HepG2 (cell line): ENCODE data around the gene TMEM79. TPM values are rescaled to one million over a fixed set of nuclear protein-coding genes. Genes with fewer than 3 reads are reported as not detected.

Experiments used
- ATAC-seq: fragments of 200-7000 bp; cut with Tn5 transposase; 3 replicates; pipeline ENCODE4 v1.9.1; 2020; ENCODE audit warnings: mild to moderate bottlenecking, moderate library complexity
- BruUV-seq: library from RNA; stranded (reverse); fragments of 400-500 nt; replicated peaks from 2 replicates; lab custom pipeline; 2021; lab: Mats Ljungman, UMichigan
- CTCF ChIA-PET: fragments of 300-600 bp; formaldehyde crosslinking; extraction: SDS; loops from one replicate; lab custom pipeline; 2021; ENCODE audit warnings: low total read pairs, inconsistent platforms, low intra/inter-chr PET ratio; lab: Yijun Ruan, JAX
- POLR2A ChIA-PET: fragments of 350-600 bp; sonication (Branson Sonifier 250); formaldehyde crosslinking; loops from one replicate; lab custom pipeline; 2020; ENCODE audit warnings: antibody characterized with exemption, inconsistent platforms; lab: Yijun Ruan, JAX
- DNase-seq: peaks from one replicate; pipeline ENCODE4 v3.0.0-alpha.2; 2015; ENCODE audit warnings: low spot score
- FAIRE-seq: peaks from 3 replicates; lab custom pipeline; 2011; peaks lifted over from hg19 to GRCh38; lab: Jason Lieb, UNC
- H2AFZ ChIP-seq: one replicate; pipeline ENCODE4 v1.6.1; 2011; ENCODE audit warnings: low read length, inconsistent platforms
- H3K27ac ChIP-seq: fragments of 300-600 bp; 3 replicates; pipeline ENCODE4 v1.8.0; 2011; ENCODE audit warnings: mixed run types, mild to moderate bottlenecking, mixed read lengths, low read length, inconsistent platforms; ENCODE audit not compliant: insufficient read depth; ENCODE audit errors: extremely low read length
- H3K27me3 ChIP-seq, 2 experiments: fragments of 200-600 bp in 1 of 2; 2 replicates in 1 of 2; 3 replicates in 1 of 2; pipeline versions ENCODE4 v1.6.0 to v1.8.0; 2011; ENCODE audit warnings: low read length in 2 of 2, mild to moderate bottlenecking in 2 of 2, moderate library complexity in 2 of 2, inconsistent platforms in 1 of 2; ENCODE audit not compliant: insufficient read depth in 2 of 2, control insufficient read depth in 1 of 2
- H3K36me3 ChIP-seq, 2 experiments: fragments of 200-600 bp in 1 of 2; replicated peaks in 1 of 2; 2 replicates in 1 of 2; 3 replicates in 1 of 2; pipeline versions ENCODE4 v1.5.1 to v1.8.0; 2011; ENCODE audit warnings: low read length in 2 of 2, inconsistent platforms in 1 of 2; ENCODE audit not compliant: insufficient read depth in 2 of 2, control insufficient read depth in 1 of 2
- H3K4me1 ChIP-seq: 2 replicates; pipeline ENCODE4 v1.5.1; 2012; ENCODE audit warnings: low read length, inconsistent platforms; ENCODE audit not compliant: insufficient read depth
- H3K4me2 ChIP-seq: 2 replicates; pipeline ENCODE4 v1.6.0; 2011; ENCODE audit warnings: low read depth, low read length, inconsistent platforms
- H3K4me3 ChIP-seq, 3 experiments: fragments of 200-600 bp in 1 of 3; sonication (generic), shearing (Covaris generic) in 1 of 3; replicated peaks in 1 of 3; 2 replicates each; pipeline ENCODE4 v1.5.1; 2011 to 2016; ENCODE audit warnings: low read length in 3 of 3, inconsistent platforms in 2 of 3, low read depth in 2 of 3, mild to moderate bottlenecking in 2 of 3, control low read depth in 1 of 3, mixed read lengths in 1 of 3; ENCODE audit not compliant: insufficient read depth in 1 of 3
- H3K79me2 ChIP-seq: one replicate; pipeline ENCODE4 v1.6.1; 2011; ENCODE audit warnings: low read length, inconsistent platforms; ENCODE audit not compliant: insufficient read depth
- H3K9ac ChIP-seq: 2 replicates; pipeline ENCODE4 v1.6.0; 2011; ENCODE audit warnings: mild to moderate bottlenecking, low read depth, low read length, inconsistent platforms; ENCODE audit not compliant: insufficient read depth
- H3K9me3 ChIP-seq: 2 replicates; pipeline ENCODE4 v1.5.1; 2012; ENCODE audit warnings: mild to moderate bottlenecking, low read length
- H4K20me1 ChIP-seq: 2 replicates; pipeline ENCODE4 v1.6.0; 2011; ENCODE audit warnings: inconsistent platforms, mild to moderate bottlenecking, low read length, moderate library complexity; ENCODE audit not compliant: insufficient read depth
- DRAP1 ChIP-seq: IDR thresholded peaks from 2 replicates; pipeline ENCODE4 v1.6.1; 2016; ENCODE audit warnings: missing genetic modification reagents, missing compliant biosample characterization
- ELF4 ChIP-seq: sonication (generic); formaldehyde crosslinking; IDR thresholded peaks from 2 replicates; pipeline ENCODE4 v1.5.0; 2020; ENCODE audit warnings: missing genetic modification reagents, mild to moderate bottlenecking, moderate library complexity, borderline replicate concordance
- ETS1 ChIP-seq: sonication (generic); formaldehyde crosslinking; IDR thresholded peaks from 2 replicates; pipeline ENCODE4 v1.4.0; 2020; ENCODE audit warnings: missing genetic modification reagents
- MAZ ChIP-seq, 2 experiments: sonication (generic) in 1 of 2; formaldehyde crosslinking in 1 of 2; IDR thresholded peaks; 2 replicates each; pipeline versions ENCODE4 v1.5.0 to v1.6.1; 2012 to 2020; ENCODE audit warnings: low read depth in 2 of 2, mild to moderate bottlenecking in 2 of 2, borderline replicate concordance in 1 of 2, improper control_type of control experiment in 1 of 2, low read length in 1 of 2, missing genetic modification reagents in 1 of 2, moderate library complexity in 1 of 2
- MTF2 ChIP-seq: sonication (generic); formaldehyde crosslinking; IDR thresholded peaks from 2 replicates; pipeline ENCODE4 v1.5.0; 2020; ENCODE audit warnings: missing genetic modification reagents, borderline replicate concordance
- RNF219 ChIP-seq: sonication (generic); formaldehyde crosslinking; IDR thresholded peaks from 2 replicates; pipeline ENCODE4 v1.5.0; 2020; ENCODE audit warnings: mild to moderate bottlenecking, missing genetic modification reagents
- ZBTB8A ChIP-seq: sonication (generic); formaldehyde crosslinking; IDR thresholded peaks from 2 replicates; pipeline ENCODE4 v1.4.0; 2020; ENCODE audit warnings: mild to moderate bottlenecking, low read depth, missing genetic modification reagents, borderline replicate concordance
- ZEB1 ChIP-seq: IDR thresholded peaks from 2 replicates; pipeline ENCODE4 v1.6.1; 2012; ENCODE audit warnings: mild to moderate bottlenecking, low read depth, inconsistent platforms; ENCODE audit not compliant: insufficient replicate concordance
- ZNF546 ChIP-seq: sonication (generic); formaldehyde crosslinking; conservative IDR thresholded peaks from 2 replicates; pipeline ENCODE4 v1.8.1; 2023; ENCODE audit warnings: mild to moderate bottlenecking, missing genetic modification reagents
- ZNF549 ChIP-seq: sonication (generic); formaldehyde crosslinking; IDR thresholded peaks from 2 replicates; pipeline ENCODE4 v1.5.0; 2020; ENCODE audit warnings: missing genetic modification reagents
- ZNF589 ChIP-seq: sonication (generic); formaldehyde crosslinking; conservative IDR thresholded peaks from 2 replicates; pipeline ENCODE4 v1.8.0; 2022; ENCODE audit warnings: mild to moderate bottlenecking, moderate library complexity, missing genetic modification reagents
- ZNF672 ChIP-seq: sonication (generic); formaldehyde crosslinking; IDR thresholded peaks from 2 replicates; pipeline ENCODE4 v1.8.1; 2022; ENCODE audit warnings: missing genetic modification reagents
- in situ Hi-C: cut with HindIII; loops from 2 replicates; pipeline ENCODE4 v1.10.0; 2017; ENCODE audit warnings: low pct_unique_long_range_greater_than_20kb; ENCODE audit not compliant: extremely low pct_ligation_motif_present
- intact Hi-C: fragments of 100-400 bp; cut with micrococcal nuclease; formaldehyde crosslinking; loops from one replicate; pipeline ENCODE4 v1.10.0; 2022; ENCODE audit not compliant: unreplicated experiment
- polyA plus RNA-seq, 8 experiments: library from polyadenylated mRNA; depleted of rRNA in 3 of 8; stranded (reverse) in 7 of 8; unstranded in 1 of 8; fragments of >200 nt; fragmentation: Illumina TruSeq in 4 of 8; extraction: Trizol in 4 of 8; gene quantifications; 2 replicates each; pipeline versions ENCODE4 v1.2.1 to v1.2.3, GENCODE V29; 2011 to 2016; ENCODE audit warnings: low read depth in 4 of 8, missing spikeins in 1 of 8, mixed read lengths in 1 of 8; ENCODE audit not compliant: insufficient read depth in 1 of 8
- total RNA-seq, 5 experiments: library from RNA; depleted of rRNA; stranded (reverse); fragments of >200 nt; fragmentation: Illumina TruSeq; extraction: Trizol; gene quantifications; 2 replicates each; pipeline ENCODE4 v1.2.3, GENCODE V29; 2016; ENCODE audit warnings: low read depth in 1 of 5

TMEM79 gene
- total and polyA plus RNA-seq, 2 of the 13 experiments (the other 11 are each of a cell fraction or from before 2014, with no cell fraction given), result 1.2 to 1.9 TPM

- ChIA-PET CTCF (no interaction called here), POLR2A (no interaction called here)
- Histone ChIP-seq H3K36me3 (peaks cover 39 to 84% of the 10 kb centered on the region in 2 experiments), H2AFZ (no peak overlapping the region), H3K4me2 (no peak overlapping the region), H3K4me1 (peaks cover 19% of the 10 kb centered on the region), H3K4me3 (no peak overlapping the region), H3K27ac (no peak overlapping the region), H3K9ac (no peak overlapping the region), H3K27me3 (no peaks in the 10 kb centered on the region), H3K9me3 (no peaks in the 10 kb centered on the region), H4K20me1 (peaks cover 11% of the 10 kb centered on the region), H3K79me2 (peaks cover 32% of the 10 kb centered on the region)
- DNase-seq (no peak), ATAC-seq (no peak), FAIRE-seq (no peak)
- in situ Hi-C loops (no loop called here), intact Hi-C loops (no loop called here)
- no TSS peak for BruUV-seq
- no peak for TF ChIP-seq ZNF672 (CRISPR knock-in tag)
- TF ChIP-seq ZNF589, result no peak
- TF ChIP-seq ZNF546 (CRISPR knock-in tag), result no peak
- TF ChIP-seq RNF219 (CRISPR knock-in tag), result no peak
- no peak for TF ChIP-seq ZEB1
- TF ChIP-seq DRAP1 (CRISPR knock-in tag), result no peak
- no peak for TF ChIP-seq MAZ (IDR thresholded peaks at IDR 0.05; ENCODE audit: borderline replicate concordance, low read depth, low read length)
- TF ChIP-seq MAZ (CRISPR knock-in tag; IDR thresholded peaks at IDR 0.05; ENCODE audit: low read depth), result no peak
- no peak for TF ChIP-seq MTF2 (CRISPR knock-in tag)
- no peak for TF ChIP-seq ELF4 (CRISPR knock-in tag)
- no peak for TF ChIP-seq ZBTB8A
- no peak for TF ChIP-seq ZNF549 (CRISPR knock-in tag)
- no peak for TF ChIP-seq ETS1
Observed at GRCh38 chr1:156276532-156276931, 7.6 kb upstream of the TMEM79 start.
